Endothelial cell of umbilical vein (primary cell): ENCODE results near the gene RNF138. TPM values are rescaled to one million over a fixed set of nuclear protein-coding genes. Genes with fewer than 3 reads are reported as not detected.

Experiments
- BruUV-seq: library from RNA; stranded (reverse); fragments of 400-500 nt; replicated peaks from 2 replicates; lab custom pipeline; 2021; lab: Mats Ljungman, UMichigan
- CTCF ChIA-PET: fragments of 300-600, 350-600 bp; sonication (Branson Sonifier 250); formaldehyde crosslinking; loops from one replicate; lab custom pipeline; 2021; ENCODE audit warnings: antibody characterized with exemption, inconsistent platforms; lab: Charles Lee
- POLR2A ChIA-PET: fragments of 300-600, 350-600 bp; sonication (Branson Sonifier 250); formaldehyde crosslinking; loops from one replicate; lab custom pipeline; 2021; ENCODE audit warnings: antibody characterized with exemption, inconsistent platforms; lab: Charles Lee
- DNase-seq: peaks from one replicate; pipeline ENCODE4 v3.0.0-alpha.2; 2011; ENCODE audit warnings: low read depth, low spot score
- FAIRE-seq: peaks from 2 replicates; lab custom pipeline; 2011; peaks lifted over from hg19 to GRCh38; lab: Jason Lieb, UNC
- H2AFZ ChIP-seq: 2 replicates; pipeline ENCODE4 v1.6.0; 2012; ENCODE audit warnings: low read depth, low read length, control low read depth, inconsistent platforms
- H3K27ac ChIP-seq: 2 replicates; pipeline ENCODE4 v1.5.1; 2011; ENCODE audit warnings: low read depth, mild to moderate bottlenecking, control low read depth, low read length, moderate library complexity; ENCODE audit not compliant: insufficient read depth
- H3K27me3 ChIP-seq, 2 experiments: 2 replicates each; pipeline versions ENCODE4 v1.6.0 to v1.6.1; 2011; ENCODE audit warnings: low read length in 2 of 2, mixed read lengths in 1 of 2; ENCODE audit not compliant: control insufficient read depth in 2 of 2, insufficient read depth in 2 of 2
- H3K36me3 ChIP-seq, 2 experiments: 2 replicates in 1 of 2; 3 replicates in 1 of 2; pipeline ENCODE4 v1.5.1; 2011; ENCODE audit warnings: low read length in 2 of 2, mild to moderate bottlenecking in 1 of 2, moderate library complexity in 1 of 2; ENCODE audit not compliant: control insufficient read depth in 2 of 2, insufficient read depth in 2 of 2; ENCODE audit errors: extremely low read depth in 1 of 2
- H3K4me1 ChIP-seq: 3 replicates; pipeline ENCODE4 v1.5.1; 2011; ENCODE audit warnings: mild to moderate bottlenecking, low read length; ENCODE audit not compliant: control insufficient read depth, insufficient read depth; ENCODE audit errors: extremely low read depth
- H3K4me2 ChIP-seq: 2 replicates; pipeline ENCODE4 v1.6.1; 2011; ENCODE audit warnings: low read length, control low read depth, mixed read lengths; ENCODE audit not compliant: insufficient read depth
- H3K4me3 ChIP-seq, 3 experiments: fragments of 200-600 bp in 1 of 3; sonication (generic), shearing (Covaris generic) in 1 of 3; replicated peaks in 1 of 3; 2 replicates each; pipeline ENCODE4 v1.5.1; 2011 to 2016; ENCODE audit warnings: control low read depth in 3 of 3, low read length in 3 of 3, mild to moderate bottlenecking in 2 of 3, inconsistent platforms in 1 of 3, low read depth in 1 of 3, moderate library complexity in 1 of 3; ENCODE audit not compliant: insufficient read depth in 1 of 3
- H3K79me2 ChIP-seq: 2 replicates; pipeline ENCODE4 v1.6.0; 2012; ENCODE audit warnings: low read length, inconsistent platforms; ENCODE audit not compliant: control insufficient read depth, insufficient read depth
- H3K9ac ChIP-seq: replicated peaks from 2 replicates; pipeline ENCODE3; 2011; ENCODE audit warnings: low read length, control low read depth; ENCODE audit not compliant: insufficient read depth; ENCODE audit errors: extremely low read depth
- H3K9me1 ChIP-seq: replicated peaks from 3 replicates; pipeline ENCODE4 v1.6.0; 2011; ENCODE audit warnings: mild to moderate bottlenecking, low read length; ENCODE audit not compliant: control insufficient read depth, insufficient read depth; ENCODE audit errors: extremely low read depth
- H3K9me3 ChIP-seq: replicated peaks from 2 replicates; pipeline ENCODE4 v1.5.1; 2012; ENCODE audit warnings: low read length, inconsistent platforms; ENCODE audit not compliant: control insufficient read depth, insufficient read depth
- H4K20me1 ChIP-seq: replicated peaks from 2 replicates; pipeline ENCODE3; 2011; ENCODE audit warnings: mild to moderate bottlenecking, low read length; ENCODE audit not compliant: control insufficient read depth, insufficient read depth; ENCODE audit errors: extremely low read depth
- EZH2 ChIP-seq: IDR thresholded peaks from 2 replicates; pipeline ENCODE4 v1.6.1; 2012; ENCODE audit warnings: borderline replicate concordance, low read depth, mild to moderate bottlenecking, moderate library complexity, low read length, inconsistent platforms; ENCODE audit not compliant: severe bottlenecking
- FOS ChIP-seq: IDR thresholded peaks from 2 replicates; pipeline ENCODE4 v1.6.1; 2011; ENCODE audit warnings: mild to moderate bottlenecking, low read length, moderate library complexity, borderline replicate concordance; ENCODE audit not compliant: insufficient read depth
- GATA2 ChIP-seq: IDR thresholded peaks from 2 replicates; pipeline ENCODE4 v1.7.0; 2011; ENCODE audit warnings: low read depth, mild to moderate bottlenecking, moderate library complexity, mixed read lengths, low read length; ENCODE audit not compliant: insufficient read length, insufficient read depth
- JUN ChIP-seq: IDR thresholded peaks from 2 replicates; pipeline ENCODE4 v1.6.1; 2011; ENCODE audit warnings: borderline replicate concordance, low read depth; ENCODE audit not compliant: insufficient read length, insufficient read depth
- MYC ChIP-seq: IDR thresholded peaks from one replicate; pipeline ENCODE4 v1.6.1; 2011; ENCODE audit warnings: mild to moderate bottlenecking, low read depth, low read length
- POLR2A ChIP-seq: IDR thresholded peaks from 2 replicates; pipeline ENCODE4 v1.6.1; 2012; ENCODE audit warnings: low read depth, mild to moderate bottlenecking, control low read depth, low read length
- POLR2AphosphoS5 ChIP-seq: IDR thresholded peaks from 2 replicates; pipeline ENCODE4 v1.6.1; 2012; ENCODE audit warnings: low read depth, mild to moderate bottlenecking, control low read depth, low read length, moderate library complexity; ENCODE audit not compliant: insufficient read depth
- dilution Hi-C: fragments of 300-500 bp; cut with MboI; formaldehyde crosslinking; loops from one replicate; pipeline ENCODE4 v1.15.0; 2019; ENCODE audit warnings: low sequenced_read_pairs; ENCODE audit not compliant: extremely low pct_ligation_motif_present
- intact Hi-C: fragments of 100-400 bp; cut with micrococcal nuclease; formaldehyde crosslinking; loops from one replicate; pipeline ENCODE4 v1.10.0; 2022
- polyA plus RNA-seq, 4 experiments: library from polyadenylated mRNA; depleted of rRNA in 3 of 4; stranded (reverse) in 3 of 4; unstranded in 1 of 4; fragments of >200 nt; gene quantifications; 2 replicates each; pipeline versions ENCODE4 v1.2.1 to v1.2.3, GENCODE V29; 2011 to 2012; ENCODE audit warnings: missing spikeins in 1 of 4
- total RNA-seq: library from RNA; stranded (reverse); gene quantifications from 2 replicates; pipeline ENCODE4 v1.2.3, GENCODE V29; 2021
- TF ChIP-seq, protein P1 (sequence below), 2 donors: IDR thresholded peaks; 1 replicate in 1 of 2; 2 replicates in 1 of 2; pipeline ENCODE4 v1.5.1; 2011; ENCODE audit warnings: low read length in 2 of 2, mild to moderate bottlenecking in 2 of 2, moderate library complexity in 2 of 2, control low read depth in 1 of 2, inconsistent platforms in 1 of 2, low read depth in 1 of 2; ENCODE audit not compliant: insufficient read depth in 1 of 2; ENCODE audit errors: extremely low read depth in 1 of 2
- TF ChIP-seq, protein P2 (sequence below): IDR thresholded peaks from 2 replicates; pipeline ENCODE4 v1.6.1; 2011; ENCODE audit not compliant: insufficient read depth, insufficient read length

The RNF138 gene
- total and polyA plus RNA-seq, 2 donors (not counting 3 experiments of a cell fraction or from before 2014, with no cell fraction given): 14.7 to 24.6 TPM

DNA sequence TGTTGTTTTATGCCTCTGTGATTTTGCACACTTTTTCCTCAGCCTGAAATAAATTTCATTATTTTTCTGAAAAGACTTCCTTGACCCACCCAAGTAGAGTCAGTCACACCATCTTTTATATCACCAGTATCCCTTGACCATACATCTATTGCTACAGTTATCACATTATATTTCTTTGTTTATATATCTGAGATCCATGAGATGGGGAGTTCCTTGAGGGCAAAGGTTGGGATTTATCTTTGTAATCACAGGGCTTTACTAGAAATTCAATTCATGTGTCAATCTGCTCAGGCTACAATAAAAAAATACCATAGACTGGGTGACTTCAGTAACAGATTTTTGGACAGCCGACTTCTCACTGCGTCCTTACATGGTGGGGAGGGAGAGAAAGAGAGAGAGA is 12.8 kb upstream of the RNF138 start:
- Histone ChIP-seq H3K4me1 (no peaks in the 10 kb centered on the region), H3K9me3 (no peaks in the 10 kb centered on the region), H3K9ac (no peak overlapping the region), H3K36me3 (no peaks in the 10 kb centered on the region), H2AFZ (no peak overlapping the region), H3K79me2 (no peaks in the 10 kb centered on the region), H3K27me3 (no peaks in the 10 kb centered on the region), H3K27ac (no peak overlapping the region), H3K4me2 (no peak overlapping the region), H3K9me1 (no peaks in the 10 kb centered on the region), H4K20me1 (no peaks in the 10 kb centered on the region), H3K4me3 (no peak overlapping the region)
- ChIA-PET CTCF (no interaction called here), POLR2A (no interaction called here)
- intact Hi-C loops (no loop called here), dilution Hi-C loops (no loop called here)
- BruUV-seq: no TSS peak
- DNase-seq: no peak
- no peak for FAIRE-seq
- no peak for TF ChIP-seq EZH2
- no peak for TF ChIP-seq MYC
- TF ChIP-seq, protein P1, sequence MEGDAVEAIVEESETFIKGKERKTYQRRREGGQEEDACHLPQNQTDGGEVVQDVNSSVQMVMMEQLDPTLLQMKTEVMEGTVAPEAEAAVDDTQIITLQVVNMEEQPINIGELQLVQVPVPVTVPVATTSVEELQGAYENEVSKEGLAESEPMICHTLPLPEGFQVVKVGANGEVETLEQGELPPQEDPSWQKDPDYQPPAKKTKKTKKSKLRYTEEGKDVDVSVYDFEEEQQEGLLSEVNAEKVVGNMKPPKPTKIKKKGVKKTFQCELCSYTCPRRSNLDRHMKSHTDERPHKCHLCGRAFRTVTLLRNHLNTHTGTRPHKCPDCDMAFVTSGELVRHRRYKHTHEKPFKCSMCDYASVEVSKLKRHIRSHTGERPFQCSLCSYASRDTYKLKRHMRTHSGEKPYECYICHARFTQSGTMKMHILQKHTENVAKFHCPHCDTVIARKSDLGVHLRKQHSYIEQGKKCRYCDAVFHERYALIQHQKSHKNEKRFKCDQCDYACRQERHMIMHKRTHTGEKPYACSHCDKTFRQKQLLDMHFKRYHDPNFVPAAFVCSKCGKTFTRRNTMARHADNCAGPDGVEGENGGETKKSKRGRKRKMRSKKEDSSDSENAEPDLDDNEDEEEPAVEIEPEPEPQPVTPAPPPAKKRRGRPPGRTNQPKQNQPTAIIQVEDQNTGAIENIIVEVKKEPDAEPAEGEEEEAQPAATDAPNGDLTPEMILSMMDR (IDR thresholded peaks at IDR 0.05; ENCODE audit: extremely low read depth in 1 of 2, insufficient read depth in 1 of 2, low read depth in 1 of 2, low read length in 2 of 2): no peak
- TF ChIP-seq JUN: no peak
- TF ChIP-seq GATA2: no peak
- TF ChIP-seq FOS: no peak
- TF ChIP-seq POLR2AphosphoS5: no peak
- no peak for TF ChIP-seq POLR2A
- TF ChIP-seq, protein P2, sequence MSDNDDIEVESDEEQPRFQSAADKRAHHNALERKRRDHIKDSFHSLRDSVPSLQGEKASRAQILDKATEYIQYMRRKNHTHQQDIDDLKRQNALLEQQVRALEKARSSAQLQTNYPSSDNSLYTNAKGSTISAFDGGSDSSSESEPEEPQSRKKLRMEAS: no peak
